SK-N-MC (cell line): ENCODE data around the gene PLLP.

Source experiments
- DNase-seq: peaks from one replicate; pipeline ENCODE4 v3.0.0-alpha.2; 2011; ENCODE audit warnings: low read depth, low spot score
- H3K27ac ChIP-seq: fragments of 200-600 bp; sonication (generic); 2 replicates; pipeline ENCODE4 v1.5.1; 2016; ENCODE audit warnings: mixed run types
- H3K36me3 ChIP-seq: fragments of 200-600 bp; sonication (generic); 2 replicates; pipeline ENCODE4 v1.6.1; 2017; ENCODE audit warnings: antibody characterized with exemption, low read length, mixed read lengths; ENCODE audit not compliant: insufficient read depth
- H3K4me3 ChIP-seq: fragments of 200-600 bp; sonication (generic); 2 replicates; pipeline ENCODE4 v1.5.1; 2016
- H3K9ac ChIP-seq: fragments of 200-600 bp; sonication (generic); 2 replicates; pipeline ENCODE4 v1.8.0; 2017; ENCODE audit warnings: mixed run types, mixed read lengths; ENCODE audit not compliant: insufficient read length
- H3K9me3 ChIP-seq: fragments of 200-600 bp; sonication (generic); 2 replicates; pipeline ENCODE4 v1.6.1; 2017; ENCODE audit warnings: low read depth, mild to moderate bottlenecking, antibody characterized with exemption, low read length, moderate library complexity, mixed read lengths
- EZH2 ChIP-seq: fragments of 200-600 bp; sonication (generic); IDR thresholded peaks from one replicate; pipeline ENCODE4 v1.6.1; 2017; ENCODE audit warnings: antibody characterized with exemption
- FOXP2 ChIP-seq: optimal IDR thresholded peaks from 2 replicates; pipeline ENCODE3; 2011; ENCODE audit warnings: mild to moderate bottlenecking, moderate library complexity; ENCODE audit not compliant: insufficient read depth; ENCODE audit errors: extremely low read length, control extremely low read depth
- POLR2AphosphoS5 ChIP-seq: IDR thresholded peaks from 2 replicates; pipeline ENCODE4 v1.6.1; 2012; ENCODE audit warnings: mild to moderate bottlenecking, low read depth, low read length, borderline replicate concordance

PLLP gene

GRCh38 chr16:57316390-57317017, 32.0 kb upstream of the PLLP start:
- no peak for DNase-seq
- Histone ChIP-seq H3K36me3 (no peaks in the 10 kb centered on the region), H3K4me3 (no peak overlapping the region), H3K9me3 (no peaks in the 10 kb centered on the region), H3K27ac (no peak overlapping the region), H3K9ac (no peak overlapping the region)
- TF ChIP-seq FOXP2 (no peak), EZH2 (no peak), POLR2AphosphoS5 (no peak)

GRCh38 chr16:57315416-57315815, 30.9 kb upstream of the PLLP start:
- TF ChIP-seq FOXP2 (no peak), EZH2 (no peak), POLR2AphosphoS5 (no peak)
- no peak for DNase-seq
- no peak overlapping the region for H3K27ac ChIP-seq
- no peaks in the 10 kb centered on the region for H3K9me3 ChIP-seq
- no peak overlapping the region for H3K9ac ChIP-seq
- H3K36me3 ChIP-seq: no peaks in the 10 kb centered on the region
- H3K4me3 ChIP-seq: no peak overlapping the region

- no peak for DNase-seq
- Histone ChIP-seq H3K27ac (no peak overlapping the region), H3K9ac (no peak overlapping the region), H3K4me3 (no peak overlapping the region), H3K36me3 (no peaks in the 10 kb centered on the region), H3K9me3 (no peaks in the 10 kb centered on the region)
- TF ChIP-seq EZH2 (no peak), FOXP2 (no peak), POLR2AphosphoS5 (no peak)
Observed at GRCh38 chr16:57314161-57314785, 29.8 kb upstream of the PLLP start.

- H3K9me3 ChIP-seq: no peaks in the 10 kb centered on the region
- no peak overlapping the region for H3K27ac ChIP-seq
- H3K9ac ChIP-seq: no peak overlapping the region
- no peak overlapping the region for H3K4me3 ChIP-seq
- no peaks in the 10 kb centered on the region for H3K36me3 ChIP-seq
- TF ChIP-seq POLR2AphosphoS5 (no peak), EZH2 (no peak), FOXP2 (no peak)
- DNase-seq: no peak
Observed at GRCh38 chr16:57313509-57313908, 29.0 kb upstream of the PLLP start.

GRCh38 chr16:57310801-57311200, 26.3 kb upstream of the PLLP start:
- no peak overlapping the region for H3K4me3 ChIP-seq
- DNase-seq: no peak
- no peak overlapping the region for H3K27ac ChIP-seq
- no peaks in the 10 kb centered on the region for H3K9me3 ChIP-seq
- no peak for TF ChIP-seq FOXP2
- no peaks in the 10 kb centered on the region for H3K36me3 ChIP-seq
- no peak overlapping the region for H3K9ac ChIP-seq

GRCh38 chr16:57308041-57308440, 23.6 kb upstream of the PLLP start:
- no peaks in the 10 kb centered on the region for H3K36me3 ChIP-seq
- TF ChIP-seq POLR2AphosphoS5: no peak
- TF ChIP-seq FOXP2: no peak
- no peak for TF ChIP-seq EZH2
- DNase-seq: no peak
- no peak overlapping the region for H3K27ac ChIP-seq
- H3K9ac ChIP-seq: no peak overlapping the region
- no peak overlapping the region for H3K4me3 ChIP-seq
- H3K9me3 ChIP-seq: no peaks in the 10 kb centered on the region

- Histone ChIP-seq H3K4me3 (no peak overlapping the region), H3K36me3 (no peaks in the 10 kb centered on the region), H3K27ac (no peak overlapping the region), H3K9ac (no peak overlapping the region), H3K9me3 (no peaks in the 10 kb centered on the region)
- no peak for DNase-seq
- TF ChIP-seq EZH2 (no peak), POLR2AphosphoS5 (no peak), FOXP2 (no peak)
Observed at GRCh38 chr16:57307365-57307764, 22.9 kb upstream of the PLLP start.

GRCh38 chr16:57306676-57307341, 22.3 kb upstream of the PLLP start:
- no peak overlapping the region for H3K4me3 ChIP-seq
- no peaks in the 10 kb centered on the region for H3K36me3 ChIP-seq
- no peaks in the 10 kb centered on the region for H3K9me3 ChIP-seq
- TF ChIP-seq EZH2 (no peak), FOXP2 (no peak), POLR2AphosphoS5 (no peak)
- no peak for DNase-seq
- H3K9ac ChIP-seq: no peak overlapping the region
- no peak overlapping the region for H3K27ac ChIP-seq

GRCh38 chr16:57305159-57305811, 20.8 kb upstream of the PLLP start:
- DNase-seq: no peak
- H3K27ac ChIP-seq: no peak overlapping the region
- no peaks in the 10 kb centered on the region for H3K36me3 ChIP-seq
- TF ChIP-seq POLR2AphosphoS5: no peak
- no peak for TF ChIP-seq FOXP2
- no peak for TF ChIP-seq EZH2
- no peaks in the 10 kb centered on the region for H3K9me3 ChIP-seq
- no peak overlapping the region for H3K4me3 ChIP-seq
- H3K9ac ChIP-seq: no peak overlapping the region
